Measurements from ENCODE around the gene ARHGEF33.

The ARHGEF33 gene

DNA sequence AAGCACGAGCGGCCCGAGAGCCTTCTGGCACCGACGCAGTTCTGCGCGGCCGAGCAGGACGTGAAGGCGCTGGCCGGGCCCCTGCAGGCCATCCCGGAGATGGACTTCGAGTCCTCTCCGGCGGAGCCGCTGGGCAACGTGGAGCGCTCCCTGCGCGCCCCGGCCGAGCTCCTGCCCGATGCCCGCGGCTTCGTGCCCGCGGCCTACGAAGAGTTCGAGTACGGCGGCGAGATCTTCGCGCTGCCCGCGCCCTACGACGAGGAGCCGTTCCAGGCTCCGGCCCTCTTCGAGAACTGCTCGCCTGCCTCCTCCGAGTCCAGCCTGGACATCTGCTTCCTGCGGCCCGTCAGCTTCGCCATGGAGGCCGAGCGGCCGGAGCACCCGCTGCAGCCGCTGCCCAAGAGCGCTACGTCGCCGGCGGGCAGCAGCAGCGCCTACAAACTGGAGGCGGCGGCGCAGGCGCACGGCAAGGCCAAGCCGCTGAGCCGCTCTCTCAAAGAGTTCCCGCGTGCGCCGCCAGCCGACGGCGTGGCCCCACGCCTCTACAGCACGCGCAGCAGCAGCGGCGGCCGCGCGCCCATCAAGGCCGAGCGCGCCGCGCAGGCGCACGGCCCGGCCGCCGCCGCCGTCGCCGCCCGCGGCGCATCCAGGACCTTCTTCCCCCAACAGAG lies 70.4 kb downstream of the ARHGEF33 start:
- DNase-seq: peak; percentile 49
- H3K27me3 Mint-ChIP-seq: peaks cover 33 to 34% of the 10 kb centered on the region in 2 donors
- peaks cover 0 to 9% of the 10 kb centered on the region in 2 donors for H3K4me1 Mint-ChIP-seq
- no peaks in the 10 kb centered on the region for H3K36me3 Mint-ChIP-seq
- ATAC-seq (replicated peaks): peak; percentile 97 to 99
- no peak overlapping the region for H3K27ac Mint-ChIP-seq
- H3K9me3 Mint-ChIP-seq: no peaks in the 10 kb centered on the region
- peak overlapping the region; percentile 73 to 82 for H3K4me3 Mint-ChIP-seq

DNA sequence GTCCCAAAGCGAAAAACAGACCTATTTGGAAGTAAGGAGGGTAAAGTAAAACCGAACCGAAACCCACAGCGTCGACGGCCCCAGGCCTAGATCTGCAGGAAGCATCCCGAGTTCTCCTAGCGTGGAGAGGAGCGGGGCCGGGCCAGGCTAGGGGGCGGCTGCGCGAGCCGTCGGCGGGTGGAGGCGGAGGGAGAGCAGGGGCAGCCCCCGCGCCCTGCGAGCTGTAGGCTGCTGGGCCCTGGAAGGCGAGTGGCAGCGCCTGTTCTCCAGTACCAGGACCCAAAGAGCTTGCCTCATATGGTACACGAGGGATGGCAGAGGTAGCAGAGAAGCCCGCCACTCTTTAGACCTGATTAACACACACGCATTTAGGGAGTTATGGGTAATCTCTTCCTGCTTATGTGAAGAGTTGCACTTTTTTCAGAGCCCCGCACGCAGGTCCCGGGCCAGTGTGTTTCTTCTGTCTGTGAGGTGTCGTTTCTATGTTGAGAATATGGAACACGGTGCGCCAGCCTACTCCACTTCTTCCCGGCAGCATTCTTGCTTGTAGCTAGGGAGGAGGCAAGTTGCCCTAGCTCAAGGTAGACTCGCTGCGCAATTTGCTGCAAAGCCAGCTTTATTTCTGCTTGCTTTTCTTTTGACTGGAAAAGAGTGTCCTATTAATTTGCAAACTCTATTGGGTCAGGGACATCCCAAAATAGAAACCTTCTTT lies 71.1 kb downstream of the ARHGEF33 start:
- Mint-ChIP-seq H3K9me3 (no peaks in the 10 kb centered on the region), H3K4me3 (peak overlapping the region; percentile 52 to 82), H3K4me1 (peaks cover 0 to 9% of the 10 kb centered on the region in 2 donors), H3K27me3 (peaks cover 33% of the 10 kb centered on the region in 2 donors), H3K36me3 (no peaks in the 10 kb centered on the region), H3K27ac (no peak overlapping the region)
- DNase-seq (no peak), ATAC-seq (replicated peaks) (peak; percentile 11 to 19)

DNA sequence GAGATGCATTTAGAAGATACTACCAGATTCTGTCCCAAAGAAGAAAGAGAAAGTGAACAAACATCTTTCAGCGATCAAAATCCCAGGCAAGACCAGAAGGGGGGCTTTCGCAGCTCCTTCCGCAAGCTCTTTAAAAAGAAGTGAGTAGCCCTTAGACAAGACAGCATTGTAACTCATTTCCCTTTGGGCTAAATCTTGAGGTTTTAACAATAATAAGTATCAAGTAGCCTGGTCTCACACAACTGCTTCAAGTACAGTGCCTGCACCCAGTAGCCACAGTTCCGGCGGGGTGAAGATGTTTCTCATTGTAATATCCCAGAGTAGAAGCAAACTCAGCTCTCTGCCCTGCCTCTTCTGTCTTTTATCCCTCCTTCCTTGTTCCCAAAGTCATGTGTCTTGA lies 76.3 kb downstream of the ARHGEF33 start:
- no peak overlapping the region for H3K27ac Mint-ChIP-seq
- no peaks in the 10 kb centered on the region for H3K36me3 Mint-ChIP-seq
- H3K27me3 Mint-ChIP-seq: peaks cover 7 to 15% of the 10 kb centered on the region in 2 donors
- DNase-seq (no peak), ATAC-seq (replicated peaks) (no peak)
- no peaks in the 10 kb centered on the region for H3K9me3 Mint-ChIP-seq
- no peaks in the 10 kb centered on the region for H3K4me1 Mint-ChIP-seq
- no peak overlapping the region for H3K4me3 Mint-ChIP-seq

DNA sequence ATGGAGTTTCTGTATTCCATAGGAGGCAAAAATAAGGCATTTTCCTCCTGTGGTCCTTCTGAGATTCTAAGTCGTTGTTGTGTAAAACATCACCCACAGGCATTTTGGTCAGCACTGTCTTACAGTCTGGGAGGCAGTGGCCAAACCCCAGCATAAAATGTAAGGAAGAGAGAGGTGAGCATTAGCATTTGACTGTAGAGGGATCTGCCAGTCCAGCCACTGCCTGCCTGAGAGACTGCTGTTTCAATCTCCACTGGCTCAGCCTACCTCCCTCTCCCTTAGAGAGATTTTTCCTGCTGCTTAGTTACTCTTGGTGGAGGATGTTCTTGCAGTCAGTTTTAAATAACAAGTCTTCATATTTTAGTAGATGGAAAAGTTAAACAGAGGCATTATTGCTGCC lies 77.0 kb downstream of the ARHGEF33 start:
- H3K27me3 Mint-ChIP-seq: peaks cover 2 to 9% of the 10 kb centered on the region in 2 donors
- H3K36me3 Mint-ChIP-seq: no peaks in the 10 kb centered on the region
- no peaks in the 10 kb centered on the region for H3K4me1 Mint-ChIP-seq
- no peak overlapping the region for H3K4me3 Mint-ChIP-seq
- H3K9me3 Mint-ChIP-seq: no peaks in the 10 kb centered on the region
- DNase-seq (no peak), ATAC-seq (replicated peaks) (no peak)
- no peak overlapping the region for H3K27ac Mint-ChIP-seq

DNA sequence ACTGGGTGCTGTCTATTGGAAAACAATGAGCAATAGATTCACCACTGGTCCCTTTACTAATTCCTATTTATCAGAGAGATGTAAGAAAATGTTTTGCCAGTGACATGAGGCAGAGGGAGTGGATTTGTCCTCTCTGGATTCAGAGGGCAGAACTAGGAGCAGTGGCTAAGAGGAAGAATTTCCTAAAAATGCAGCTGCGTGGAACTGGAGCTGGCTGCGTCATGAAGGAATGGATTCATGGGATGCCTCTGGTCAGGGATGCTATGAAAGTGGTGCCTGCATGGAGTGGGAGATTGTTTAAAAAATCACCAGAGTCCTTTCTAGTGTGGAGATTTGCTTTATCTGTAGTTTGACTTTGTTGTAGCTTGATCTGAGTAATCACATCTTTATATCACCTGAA lies 78.3 kb downstream of the ARHGEF33 start:
- ATAC-seq (replicated peaks): no peak
- no peak overlapping the region for H3K4me3 Mint-ChIP-seq

DNA sequence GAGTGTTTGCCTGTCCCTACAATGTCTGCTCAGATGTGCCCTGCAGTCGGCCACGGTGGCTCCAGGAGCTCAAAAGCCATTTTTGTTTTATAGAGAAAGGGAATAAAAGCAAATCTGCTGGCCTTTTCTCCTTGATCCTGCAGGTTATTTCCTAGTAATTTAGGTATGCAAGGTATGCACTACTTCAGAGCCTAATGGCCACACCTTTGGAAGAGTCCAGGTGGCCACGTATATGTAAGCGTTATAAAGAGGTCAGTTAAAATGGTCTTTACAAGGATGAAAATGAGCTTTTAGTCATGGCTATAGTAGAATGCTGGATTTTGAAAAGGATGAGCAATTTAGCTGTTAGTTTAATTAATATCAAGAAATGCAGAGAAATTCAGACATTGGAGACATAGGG lies 81.7 kb downstream of the ARHGEF33 start:
- no peak for DNase-seq
- H3K27me3 Mint-ChIP-seq: peaks cover 0 to 6% of the 10 kb centered on the region in 2 donors
- H3K4me1 Mint-ChIP-seq: no peaks in the 10 kb centered on the region
- ATAC-seq (replicated peaks): no peak
- peaks cover 0 to 1% of the 10 kb centered on the region in 2 donors for H3K9me3 Mint-ChIP-seq
- H3K36me3 Mint-ChIP-seq: no peaks in the 10 kb centered on the region
- H3K4me3 Mint-ChIP-seq: no peak overlapping the region
- no peak overlapping the region for H3K27ac Mint-ChIP-seq

More for the DNA sequence above, 78.3 kb downstream of the ARHGEF33 start:
- DNase-seq: no peak
- peaks cover 0 to 1% of the 10 kb centered on the region in 2 donors for H3K9me3 Mint-ChIP-seq
- H3K4me1 Mint-ChIP-seq: no peaks in the 10 kb centered on the region
- H3K27me3 Mint-ChIP-seq: peaks cover 0 to 6% of the 10 kb centered on the region in 2 donors
- H3K36me3 Mint-ChIP-seq: no peaks in the 10 kb centered on the region
- H3K27ac Mint-ChIP-seq: no peak overlapping the region

DNA sequence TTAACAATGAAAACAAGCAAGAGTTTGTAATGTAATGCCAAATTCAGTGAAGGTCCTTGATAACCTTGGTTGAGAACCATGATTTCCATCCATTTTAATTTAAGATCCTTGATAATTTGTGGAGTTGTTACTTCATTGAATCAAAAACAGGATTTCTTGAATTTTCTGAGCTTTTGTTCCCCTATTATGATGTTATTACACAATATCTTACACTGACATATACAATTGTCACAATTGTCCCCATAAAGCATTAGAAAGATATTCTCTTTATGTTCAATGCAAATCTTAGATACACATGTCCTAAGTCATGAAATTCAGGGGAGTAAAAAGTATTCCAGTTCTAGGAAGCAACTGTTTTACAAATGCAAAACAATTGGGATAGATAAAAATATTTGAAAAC lies 83.6 kb downstream of the ARHGEF33 start:
- DNase-seq: no peak

DNA sequence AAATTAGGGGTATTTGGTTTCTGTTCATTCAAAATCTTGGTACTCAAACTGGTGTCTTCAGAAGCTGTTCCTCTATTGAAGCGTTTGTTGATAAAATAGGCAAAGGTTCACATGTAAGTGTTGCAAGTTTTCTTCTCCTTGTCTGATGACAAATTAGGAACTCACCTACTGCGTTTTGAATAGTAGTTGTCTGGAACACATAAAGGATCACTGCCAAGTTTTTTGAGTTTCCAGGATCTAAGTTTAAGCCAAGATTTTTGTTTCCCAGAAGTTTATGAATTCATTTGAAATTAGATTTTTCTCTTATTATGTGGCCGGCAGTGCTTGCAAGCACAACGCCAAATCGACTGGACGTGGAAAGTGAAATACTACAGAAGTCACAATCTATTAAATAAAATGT lies 85.4 kb downstream of the ARHGEF33 start:
- Mint-ChIP-seq H3K4me3 (no peak overlapping the region), H3K27me3 (no peaks in the 10 kb centered on the region), H3K9me3 (peaks cover 0 to 1% of the 10 kb centered on the region in 2 donors), H3K27ac (no peak overlapping the region), H3K36me3 (peaks cover 0 to 2% of the 10 kb centered on the region in 2 donors), H3K4me1 (no peaks in the 10 kb centered on the region)
- DNase-seq (no peak), ATAC-seq (replicated peaks) (no peak)

More for the DNA sequence above, 83.6 kb downstream of the ARHGEF33 start:
- ATAC-seq (replicated peaks): no peak
- no peaks in the 10 kb centered on the region for H3K27me3 Mint-ChIP-seq
- no peak overlapping the region for H3K4me3 Mint-ChIP-seq
- no peak overlapping the region for H3K27ac Mint-ChIP-seq
- H3K4me1 Mint-ChIP-seq: no peaks in the 10 kb centered on the region
- peaks cover 0 to 1% of the 10 kb centered on the region in 2 donors for H3K9me3 Mint-ChIP-seq
- peaks cover 0 to 2% of the 10 kb centered on the region in 2 donors for H3K36me3 Mint-ChIP-seq

DNA sequence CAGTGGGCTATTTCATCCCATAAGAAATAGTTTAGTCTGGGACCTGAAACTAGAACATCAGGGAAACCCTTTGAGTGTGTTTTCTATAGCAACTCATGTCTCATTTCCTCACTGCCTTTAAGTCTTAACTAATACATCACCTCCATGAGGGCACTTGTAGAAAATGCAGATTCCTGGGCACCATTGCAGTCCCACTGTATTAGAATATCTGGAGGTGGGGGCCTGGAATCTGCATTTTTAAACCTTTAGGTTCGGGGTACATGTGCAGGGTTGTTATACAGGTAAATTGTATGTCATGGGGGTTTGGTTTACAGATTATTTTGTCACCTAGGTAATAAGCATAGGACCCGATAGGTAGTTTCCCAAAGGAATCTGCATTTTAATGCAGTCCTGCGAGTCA lies 87.4 kb downstream of the ARHGEF33 start:
- H3K27me3 Mint-ChIP-seq: no peaks in the 10 kb centered on the region
- ATAC-seq (replicated peaks) (no peak), DNase-seq (no peak)
- no peak overlapping the region for H3K27ac Mint-ChIP-seq
- peaks cover 0 to 2% of the 10 kb centered on the region in 2 donors for H3K36me3 Mint-ChIP-seq
- H3K4me1 Mint-ChIP-seq: no peaks in the 10 kb centered on the region
- no peak overlapping the region for H3K4me3 Mint-ChIP-seq
- peaks cover 0 to under 1% of the 10 kb centered on the region in 2 donors for H3K9me3 Mint-ChIP-seq

DNA sequence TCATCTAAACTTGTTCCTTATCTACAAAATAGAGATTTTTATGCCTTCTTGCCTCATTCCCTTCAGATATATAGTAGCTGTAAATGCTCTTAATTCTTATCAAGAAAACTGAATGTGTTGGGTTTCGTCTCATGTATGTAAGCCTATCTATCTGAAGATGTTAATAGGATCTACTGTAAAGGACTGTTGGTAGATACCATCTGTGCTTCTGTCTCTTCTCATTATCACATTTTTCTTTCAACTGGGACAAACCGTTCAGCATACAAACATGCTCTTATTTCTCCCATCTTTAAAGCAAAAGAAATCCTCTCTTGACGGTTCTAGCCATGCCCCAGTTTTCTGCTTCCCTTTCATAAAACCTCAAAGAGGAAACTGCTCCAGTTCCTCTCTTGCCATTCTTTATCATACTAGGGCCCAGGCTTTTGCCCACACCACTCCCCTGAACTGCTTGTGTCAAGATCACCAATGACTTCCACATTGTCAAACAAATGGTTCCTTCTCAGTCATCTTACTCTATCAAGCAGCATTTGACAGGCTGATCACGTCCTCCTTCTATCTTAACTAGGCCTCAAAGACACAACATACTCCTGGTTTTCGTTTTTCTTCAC lies 88.7 kb downstream of the ARHGEF33 start:
- Mint-ChIP-seq H3K27me3 (no peaks in the 10 kb centered on the region), H3K4me3 (no peak overlapping the region), H3K4me1 (no peaks in the 10 kb centered on the region), H3K27ac (no peak overlapping the region), H3K9me3 (no peaks in the 10 kb centered on the region), H3K36me3 (peaks cover under 1 to 2% of the 10 kb centered on the region in 2 donors)
- DNase-seq (no peak), ATAC-seq (replicated peaks) (peak in 1 of 2 donors; percentile 27)

DNA sequence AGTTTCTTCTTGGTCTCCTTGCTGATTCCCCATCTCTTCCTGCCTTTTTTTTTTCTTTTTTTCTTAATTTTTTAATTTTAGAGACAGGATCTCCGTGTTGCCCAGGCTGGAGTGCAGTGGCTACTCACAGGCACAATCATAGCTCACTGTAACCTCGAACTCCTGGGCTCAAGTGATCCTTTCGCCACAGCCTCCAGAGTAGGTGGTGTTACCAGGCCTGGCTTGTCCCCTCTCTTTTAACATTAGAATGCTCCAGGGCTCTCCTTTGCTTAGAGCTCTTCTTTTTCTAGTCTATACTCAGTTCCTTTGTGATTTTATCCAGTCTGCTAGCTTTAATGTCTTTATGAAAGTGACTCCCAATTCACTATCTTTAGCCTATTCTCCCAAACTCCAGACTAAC lies 89.2 kb downstream of the ARHGEF33 start:
- no peaks in the 10 kb centered on the region for H3K9me3 Mint-ChIP-seq
- no peaks in the 10 kb centered on the region for H3K4me1 Mint-ChIP-seq
- no peak overlapping the region for H3K4me3 Mint-ChIP-seq
- no peak for DNase-seq
- H3K27ac Mint-ChIP-seq: no peak overlapping the region
- peaks cover 4 to 6% of the 10 kb centered on the region in 2 donors for H3K36me3 Mint-ChIP-seq
- ATAC-seq (replicated peaks): no peak
- H3K27me3 Mint-ChIP-seq: no peaks in the 10 kb centered on the region

DNA sequence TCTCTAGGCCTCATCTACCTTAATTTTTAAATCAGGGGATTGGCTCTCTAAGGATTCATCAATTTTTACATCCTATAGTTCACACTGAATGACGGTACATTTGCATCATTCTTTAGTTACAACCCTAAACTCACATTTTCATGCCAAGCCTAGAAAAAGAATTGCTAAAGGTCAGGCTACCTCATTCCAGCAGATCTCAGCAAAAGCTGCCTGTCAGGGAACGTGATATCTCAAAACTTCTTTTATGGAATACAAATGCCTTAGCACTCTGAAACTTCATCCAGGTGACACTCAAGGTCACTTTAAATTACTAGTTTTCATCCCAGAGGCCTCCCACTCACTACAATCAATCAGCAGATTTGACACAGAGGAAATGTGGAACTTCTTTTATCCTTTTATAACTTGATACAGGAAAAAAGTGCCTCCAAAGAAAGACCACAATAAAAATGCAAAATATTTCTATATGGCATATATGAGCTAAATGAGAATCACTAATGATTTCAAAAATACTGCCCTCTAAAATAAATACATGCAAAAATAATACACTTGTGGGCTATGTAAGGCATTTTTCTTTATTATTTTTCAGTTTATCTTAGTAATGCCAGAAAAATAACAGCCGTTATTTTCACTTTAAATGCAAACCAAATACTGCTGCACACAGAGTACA lies 91.5 kb downstream of the ARHGEF33 start:
- ATAC-seq (replicated peaks) (no peak), DNase-seq (no peak)
- no peak overlapping the region for H3K27ac Mint-ChIP-seq
- no peak overlapping the region for H3K4me3 Mint-ChIP-seq
- H3K4me1 Mint-ChIP-seq: no peaks in the 10 kb centered on the region
- H3K27me3 Mint-ChIP-seq: no peaks in the 10 kb centered on the region
- H3K36me3 Mint-ChIP-seq: peaks cover 13 to 15% of the 10 kb centered on the region in 2 donors
- H3K9me3 Mint-ChIP-seq: no peaks in the 10 kb centered on the region

DNA sequence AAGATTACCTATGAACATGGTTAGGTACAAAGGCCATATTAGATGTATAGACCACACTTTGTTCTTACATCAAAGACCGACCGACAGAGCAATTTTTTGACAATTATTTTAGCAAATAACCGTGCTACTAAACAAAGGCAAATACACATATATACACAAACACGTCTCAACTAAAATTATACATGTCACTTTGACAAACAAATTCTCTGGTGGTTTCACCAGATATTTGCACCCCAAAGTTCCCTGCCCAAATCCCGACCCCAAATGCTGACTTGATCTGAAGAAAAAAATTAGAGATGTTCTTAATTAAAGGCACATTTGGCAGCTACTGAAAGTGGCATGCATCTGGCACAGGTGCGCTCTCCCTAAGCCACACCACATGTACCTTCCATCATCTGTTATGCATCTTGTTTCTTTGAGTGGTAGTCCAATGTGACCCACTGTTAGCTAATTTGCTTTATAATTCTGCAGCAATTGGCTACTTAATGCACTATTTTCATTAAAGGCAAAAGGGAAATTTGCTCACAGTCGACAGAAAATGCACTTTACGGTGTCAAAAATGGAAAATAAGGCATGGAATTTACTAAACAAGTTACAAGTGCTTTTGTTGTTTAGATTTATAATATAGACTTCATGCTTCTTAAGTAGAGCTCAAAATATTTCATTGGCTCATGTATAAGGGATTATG lies 92.1 kb downstream of the ARHGEF33 start:
- ATAC-seq (replicated peaks): no peak
- H3K9me3 Mint-ChIP-seq: no peaks in the 10 kb centered on the region
- H3K36me3 Mint-ChIP-seq: peaks cover 13% of the 10 kb centered on the region in 2 donors
- H3K27ac Mint-ChIP-seq: no peak overlapping the region
- H3K27me3 Mint-ChIP-seq: no peaks in the 10 kb centered on the region
- no peak for DNase-seq
- no peak overlapping the region for H3K4me3 Mint-ChIP-seq
- no peaks in the 10 kb centered on the region for H3K4me1 Mint-ChIP-seq

DNA sequence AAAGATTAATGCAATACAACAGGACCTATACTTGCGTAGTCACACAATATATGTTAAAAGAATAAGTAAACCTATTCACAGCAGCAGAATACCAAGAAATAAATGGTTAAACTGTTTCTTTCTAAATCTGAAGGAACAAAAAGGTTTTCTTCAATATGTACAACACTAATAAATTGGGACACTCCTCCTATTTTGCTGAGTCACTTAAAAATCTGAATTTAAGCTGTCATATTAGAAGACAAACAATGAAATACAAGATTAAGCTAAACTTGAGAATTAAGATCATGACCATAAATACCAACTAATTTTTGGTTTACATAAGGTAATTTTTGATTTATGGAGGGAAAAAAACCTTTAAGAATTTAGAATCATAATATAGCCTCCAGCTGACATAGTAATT lies 92.8 kb downstream of the ARHGEF33 start:
- H3K4me3 Mint-ChIP-seq: no peak overlapping the region
- no peak for DNase-seq
- no peaks in the 10 kb centered on the region for H3K27me3 Mint-ChIP-seq
- no peak for ATAC-seq (replicated peaks)
- peaks cover 17% of the 10 kb centered on the region in 2 donors for H3K36me3 Mint-ChIP-seq
- H3K4me1 Mint-ChIP-seq: no peaks in the 10 kb centered on the region
- no peak overlapping the region for H3K27ac Mint-ChIP-seq
- H3K9me3 Mint-ChIP-seq: no peaks in the 10 kb centered on the region

All from stimulated activated naive B cell treated with anti-CD40 and anti-IgM and Interleukin-4, amounts not matched to agents 10 μg/mL and 1 μg/mL and 100 μg/mL, for 72 hours (primary cell).